ENCODE data around the gene ZNF598.

The ZNF598 gene

GRCh38 chr16:2002406-2003230, 7.0 kb downstream of the ZNF598 start:
- DNase-seq (ENCODE audit: low read depth): no peak
- TF ChIP-seq CTCF (IDR thresholded peaks at IDR 0.05; ENCODE audit: control insufficient read depth, insufficient read depth, low read depth, low read length, missing control alignments): no peak
- H3K4me3 ChIP-seq (ENCODE audit: control insufficient read depth, low read depth, low read length): no peak overlapping the region

- H3K4me3 ChIP-seq (ENCODE audit: control insufficient read depth, low read depth, low read length): no peak overlapping the region
- DNase-seq (ENCODE audit: low read depth): no peak
- no peak for TF ChIP-seq CTCF (IDR thresholded peaks at IDR 0.05; ENCODE audit: control insufficient read depth, insufficient read depth, low read depth, low read length, missing control alignments)
Observed at GRCh38 chr16:2001456-2002355, 7.9 kb downstream of the ZNF598 start.

GRCh38 chr16:2001035-2001434, 8.6 kb downstream of the ZNF598 start:
- H3K4me3 ChIP-seq (ENCODE audit: control insufficient read depth, low read depth, low read length): no peak overlapping the region
- DNase-seq (ENCODE audit: low read depth): no peak
- TF ChIP-seq CTCF (IDR thresholded peaks at IDR 0.05; ENCODE audit: control insufficient read depth, insufficient read depth, low read depth, low read length, missing control alignments): no peak

- H3K4me3 ChIP-seq (ENCODE audit: control insufficient read depth, low read depth, low read length): no peak overlapping the region
- no peak for TF ChIP-seq CTCF (IDR thresholded peaks at IDR 0.05; ENCODE audit: control insufficient read depth, insufficient read depth, low read depth, low read length, missing control alignments)
- no peak for DNase-seq (ENCODE audit: low read depth)
Observed at GRCh38 chr16:1999866-2000514, 9.6 kb downstream of the ZNF598 start.

- DNase-seq (ENCODE audit: low read depth): no peak
- H3K4me3 ChIP-seq (ENCODE audit: control insufficient read depth, low read depth, low read length): no peak overlapping the region
- TF ChIP-seq CTCF (IDR thresholded peaks at IDR 0.05; ENCODE audit: control insufficient read depth, insufficient read depth, low read depth, low read length, missing control alignments): no peak
Observed at GRCh38 chr16:1998852-1999801, 10.5 kb downstream of the ZNF598 start.
